HCT116 (cell line): ENCODE data around the gene ZNF628. TPM values are rescaled to one million over a fixed set of nuclear protein-coding genes. Genes with fewer than 3 reads are reported as not detected.

ENCODE experiments used
- ATAC-seq: fragments of 200-7000 bp; cut with Tn5 transposase; 2 replicates; pipeline ENCODE4 v1.9.1; 2020; ENCODE audit warnings: mild to moderate bottlenecking, moderate library complexity
- BruUV-seq: library from RNA; stranded (reverse); fragments of 400-500 nt; replicated peaks from 2 replicates; lab custom pipeline; 2021; lab: Mats Ljungman, UMichigan
- CTCF ChIA-PET: fragments of 300-600 bp; sonication (Branson Sonifier 250); formaldehyde crosslinking; loops from one replicate; lab custom pipeline; 2021; ENCODE audit warnings: antibody characterized with exemption; lab: Charles Lee
- POLR2A ChIA-PET: fragments of 300-600, 350-600 bp; sonication (Branson Sonifier 250); formaldehyde crosslinking; loops from one replicate; lab custom pipeline; 2021; ENCODE audit warnings: antibody characterized with exemption; lab: Charles Lee
- RAD21 ChIA-PET, 2 experiments: fragments of 300-600 bp; sonication (Branson Sonifier 250); formaldehyde crosslinking; loops; one replicate each; lab custom pipeline; 2023; ENCODE audit warnings: low total read pairs in 2 of 2; ENCODE audit not compliant: uncharacterized antibody in 2 of 2, unreplicated experiment in 2 of 2, low non-redundant PET in 1 of 2; lab: Charles Lee
- DNase-seq: peaks from one replicate; pipeline ENCODE4 v3.0.0-alpha.2; 2010; ENCODE audit warnings: low read depth, low spot score
- H2AFZ ChIP-seq: fragments of 200-600 bp; shearing (Covaris generic), sonication (generic); 2 replicates; pipeline ENCODE4 v1.6.1; 2017; ENCODE audit warnings: low read depth, mixed run types, mixed read lengths, antibody characterized with exemption, low read length; ENCODE audit not compliant: poor library complexity, severe bottlenecking
- H3K27ac ChIP-seq: 2 replicates; pipeline ENCODE4 v1.5.1; 2012; ENCODE audit warnings: low read depth, low read length
- H3K27me3 ChIP-seq: fragments of 200-600 bp; sonication (generic); 2 replicates; pipeline ENCODE4 v1.6.1; 2016; ENCODE audit warnings: mixed run types, low read length, mixed read lengths; ENCODE audit not compliant: insufficient read depth
- H3K36me3 ChIP-seq, 2 experiments: fragments of 200-500 bp in 1 of 2; fragments of 200-600 bp in 1 of 2; sonication (Bioruptor generic) in 1 of 2; sonication (generic) in 1 of 2; 2 replicates each; pipeline versions ENCODE4 v1.5.1 to v1.6.1; 2014 to 2016; ENCODE audit warnings: low read length in 2 of 2, inconsistent platforms in 1 of 2, mixed read lengths in 1 of 2, mixed run types in 1 of 2; ENCODE audit not compliant: insufficient read depth in 2 of 2, control insufficient read depth in 1 of 2
- H3K4me1 ChIP-seq, 2 experiments: fragments of 200-600 bp in 1 of 2; sonication (generic) in 1 of 2; 2 replicates each; pipeline versions ENCODE4 v1.5.1 to v1.6.1; 2012 to 2017; ENCODE audit warnings: low read length in 2 of 2, inconsistent platforms in 1 of 2, mild to moderate bottlenecking in 1 of 2, mixed read lengths in 1 of 2, mixed run types in 1 of 2, moderate library complexity in 1 of 2; ENCODE audit not compliant: insufficient read depth in 2 of 2, control insufficient read depth in 1 of 2
- H3K4me2 ChIP-seq: fragments of 200-600 bp; sonication (generic); 2 replicates; pipeline ENCODE4 v1.6.1; 2017; ENCODE audit warnings: mixed run types, low read length, mixed read lengths
- H3K4me3 ChIP-seq, 2 experiments: fragments of 200-600 bp in 1 of 2; sonication (generic) in 1 of 2; replicated peaks in 1 of 2; 2 replicates each; pipeline ENCODE4 v1.5.1; 2011 to 2016; ENCODE audit warnings: low read length in 2 of 2, control low read depth in 1 of 2, low read depth in 1 of 2, mild to moderate bottlenecking in 1 of 2, mixed read lengths in 1 of 2, mixed run types in 1 of 2
- H3K79me2 ChIP-seq: fragments of 200-600 bp; sonication (generic); 2 replicates; pipeline ENCODE4 v1.6.1; 2017; ENCODE audit warnings: mild to moderate bottlenecking, mixed run types, low read length, moderate library complexity, mixed read lengths; ENCODE audit not compliant: insufficient read depth
- H3K9ac ChIP-seq: fragments of 200-600 bp; sonication (generic); 2 replicates; pipeline ENCODE4 v1.6.1; 2016; ENCODE audit warnings: low read length, mixed read lengths
- H3K9me2 ChIP-seq: fragments of 200-600 bp; sonication (generic), shearing (Covaris generic); 2 replicates; pipeline ENCODE4 v1.6.1; 2017; ENCODE audit warnings: mixed run types, mild to moderate bottlenecking, moderate library complexity; ENCODE audit not compliant: insufficient read depth
- H3K9me3 ChIP-seq, 2 experiments: fragments of 200-500 bp in 1 of 2; fragments of 200-600 bp in 1 of 2; sonication (Bioruptor generic) in 1 of 2; sonication (generic) in 1 of 2; 2 replicates each; pipeline ENCODE4 v1.6.1; 2014 to 2017; ENCODE audit warnings: low read length in 2 of 2, mixed read lengths in 2 of 2, inconsistent platforms in 1 of 2, low read depth in 1 of 2, mild to moderate bottlenecking in 1 of 2, mixed run types in 1 of 2, moderate library complexity in 1 of 2; ENCODE audit not compliant: control insufficient read depth in 1 of 2, insufficient read depth in 1 of 2
- H4K20me1 ChIP-seq: fragments of 200-600 bp; sonication (generic), shearing (Covaris generic); 2 replicates; pipeline ENCODE4 v1.6.1; 2017; ENCODE audit warnings: mixed run types, mild to moderate bottlenecking, moderate library complexity; ENCODE audit not compliant: insufficient read depth
- REST ChIP-seq: IDR thresholded peaks from 2 replicates; pipeline ENCODE4 v1.6.1; 2012; ENCODE audit warnings: low read depth
- intact Hi-C: fragments of 100-400 bp; cut with micrococcal nuclease; formaldehyde crosslinking; loops from 2 replicates; pipeline ENCODE4 v1.10.0; 2022
- total RNA-seq: library from RNA; stranded (reverse); gene quantifications from one replicate; pipeline ENCODE4 v1.2.1, GENCODE V29; 2021; ENCODE audit not compliant: unreplicated experiment

Gene ZNF628
- total RNA-seq, 1 experiment from 2014 or later: 14.9 TPM

- CTCF ChIA-PET: no interaction called here
- no TSS peak for BruUV-seq
- H3K9ac ChIP-seq: no peak overlapping the region
Observed at GRCh38 chr19:55464039-55464661, 12.3 kb upstream of the ZNF628 start.

More at GRCh38 chr19:55464039-55464661, 12.3 kb upstream of the ZNF628 start:
- Histone ChIP-seq H3K4me3 (no peak overlapping the region), H3K79me2 (peaks cover 10% of the 10 kb centered on the region; the same call in 1 of the 2 replicates), H3K4me1 (peaks cover 19 to 43% of the 10 kb centered on the region in 2 experiments), H2AFZ (no peak overlapping the region), H3K27ac (no peak overlapping the region), H3K36me3 (no peaks in the 10 kb centered on the region), H3K9me3 (no peaks in the 10 kb centered on the region), H4K20me1 (no peaks in the 10 kb centered on the region), H3K4me2 (no peak overlapping the region), H3K9me2 (no peaks in the 10 kb centered on the region), H3K27me3 (no peaks in the 10 kb centered on the region)
- DNase-seq: no peak
- intact Hi-C loops: no loop called here
- TF ChIP-seq REST: no peak
- no peak for ATAC-seq
- ChIA-PET POLR2A (no interaction called here), RAD21 (no interaction called here)
